Fibroblast of mammary gland (primary cell): ENCODE measurements around the gene CCDC127.
"Not testable (repeated sequence)": the region's sequence is repeated elsewhere in the genome, so short reads cannot be mapped to it uniquely, and the experiment has no call there.

Experiments
- DNase-seq: peaks from one replicate; pipeline ENCODE4 v3.0.0-alpha.2; 2010; ENCODE audit warnings: low read depth
- H3K4me3 ChIP-seq: 2 replicates; pipeline ENCODE4 v1.5.1; 2011; ENCODE audit warnings: low read depth, mild to moderate bottlenecking, low read length, moderate library complexity; ENCODE audit not compliant: control insufficient read depth
- CTCF ChIP-seq: conservative IDR thresholded peaks from 2 replicates; pipeline ENCODE4 v1.5.1; 2011; ENCODE audit warnings: low read depth, low read length, inconsistent platforms; ENCODE audit not compliant: control insufficient read depth, insufficient read depth

CCDC127 gene

DNA sequence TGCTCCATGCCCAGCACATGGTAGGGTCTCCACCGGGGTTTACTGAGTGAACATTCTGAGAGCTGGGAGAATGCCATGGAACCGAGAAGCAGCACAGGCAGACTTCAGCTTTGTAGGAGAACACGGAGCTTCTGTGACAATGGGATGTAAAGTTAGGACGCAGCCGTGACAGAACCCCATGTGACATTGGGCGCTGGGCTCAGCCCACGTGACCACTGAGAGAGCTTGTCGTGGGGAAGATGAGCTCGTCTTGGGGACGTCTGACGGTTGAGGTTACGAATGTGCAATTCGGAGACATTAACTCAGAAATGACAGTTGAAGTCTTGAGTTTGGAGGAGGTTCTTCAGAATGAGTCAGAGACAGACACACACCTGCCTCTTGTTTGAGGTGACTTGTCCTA lies 13.7 kb upstream of the CCDC127 start:
- no peak for DNase-seq
- H3K4me3 ChIP-seq = no peak overlapping the region

GRCh38 chr5:230711-231110 lies 12.8 kb upstream of the CCDC127 start:
- TF ChIP-seq CTCF = no peak
- no peak overlapping the region for H3K4me3 ChIP-seq
- no peak for DNase-seq

More for the DNA sequence above, 13.7 kb upstream of the CCDC127 start:
- no peak for TF ChIP-seq CTCF

DNA sequence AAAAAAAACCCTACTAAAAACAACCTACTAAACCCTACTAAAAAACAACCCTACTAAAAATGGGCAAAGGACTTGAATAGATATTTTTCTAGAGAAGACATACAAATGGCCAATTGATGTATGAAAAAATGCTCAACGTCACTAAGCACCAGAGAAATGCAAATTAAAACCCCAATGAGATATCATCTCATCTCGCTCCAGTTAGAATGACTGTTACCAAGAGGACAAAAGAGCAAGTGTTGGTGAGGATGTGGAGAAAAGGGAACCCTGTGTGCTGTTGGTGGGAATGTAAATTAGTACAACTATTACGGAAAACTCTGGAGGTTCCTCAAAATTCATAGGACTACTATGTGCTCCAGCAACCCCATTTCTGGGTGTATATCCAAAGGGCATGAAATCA lies 10.9 kb upstream of the CCDC127 start:
- H3K4me3 ChIP-seq = no peak overlapping the region
- TF ChIP-seq CTCF = no peak
- no peak for DNase-seq

GRCh38 chr5:227375-227774 lies 9.4 kb upstream of the CCDC127 start:
- DNase-seq, H3K4me3 ChIP-seq: not testable (repeated sequence)

- DNase-seq = no peak
- no peak overlapping the region for H3K4me3 ChIP-seq
- no peak for TF ChIP-seq CTCF
Observed at GRCh38 chr5:225334-225733, 7.4 kb upstream of the CCDC127 start.

DNA sequence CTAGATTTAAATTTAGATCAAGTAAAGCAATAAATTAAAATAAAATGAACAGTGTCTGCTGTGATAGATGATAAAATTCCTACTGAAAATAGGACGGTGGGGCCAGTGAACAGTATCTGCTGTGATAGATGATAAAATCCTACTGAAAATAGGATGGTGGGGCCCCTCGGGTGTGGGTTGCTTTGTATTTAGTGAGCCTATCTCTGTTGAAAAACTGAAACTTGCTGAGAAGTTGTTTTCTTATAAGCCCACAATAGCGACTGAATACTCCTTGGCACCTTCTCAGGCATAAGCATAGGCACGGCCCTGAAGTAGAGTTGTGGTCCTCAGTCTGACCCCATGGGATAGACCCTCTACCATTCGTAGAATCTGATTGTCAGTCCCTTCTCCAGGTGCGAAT lies 5.8 kb upstream of the CCDC127 start:
- TF ChIP-seq CTCF = no peak
- H3K4me3 ChIP-seq = no peak overlapping the region
- no peak for DNase-seq

DNA sequence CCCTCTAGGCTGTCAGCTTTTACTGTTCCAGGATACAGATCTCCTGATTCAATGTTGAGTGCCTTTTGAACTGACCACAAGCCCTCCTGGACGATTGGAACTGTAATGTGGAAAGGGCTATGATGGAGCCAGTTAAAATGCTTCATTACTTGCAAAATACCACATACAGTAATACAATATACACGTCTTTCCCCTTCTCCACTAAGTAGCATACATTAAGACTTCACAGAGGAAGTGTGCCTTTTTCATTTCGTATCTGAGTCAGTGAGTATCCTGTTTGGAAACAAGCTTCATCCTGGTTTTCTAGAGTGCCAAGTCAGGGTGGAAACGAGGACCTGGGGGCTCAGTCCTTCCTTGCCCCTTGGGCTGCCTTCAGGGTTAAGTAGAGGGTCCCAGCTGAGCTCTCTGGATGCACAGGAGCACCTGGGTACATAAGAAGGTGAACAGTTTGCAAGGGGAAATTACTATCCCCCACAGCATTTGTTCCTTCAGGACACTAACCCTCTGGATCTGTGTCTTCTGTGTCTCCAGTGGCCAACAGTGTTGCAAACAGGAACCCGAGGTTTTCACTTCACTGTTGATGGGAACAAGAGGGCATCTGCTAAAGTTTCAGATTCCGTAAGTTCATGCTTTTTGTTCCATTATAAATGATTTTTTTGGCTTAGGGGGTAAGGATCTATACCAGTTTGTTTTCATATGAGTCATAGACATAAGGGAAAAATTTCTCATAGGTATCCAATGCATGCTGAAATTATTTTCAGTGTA lies 5.2 kb upstream of the CCDC127 start:
- peak; percentile 22 for DNase-seq
- not testable (repeated sequence) for H3K4me3 ChIP-seq

GRCh38 chr5:219991-220390 lies 2.0 kb upstream of the CCDC127 start:
- H3K4me3 ChIP-seq = peak overlapping the region; percentile 80
- no peak for TF ChIP-seq CTCF
- peak; percentile 22 for DNase-seq
